HG02623 (cell line): ENCODE results near the gene OR5M8.

Experiments
- ATAC-seq: cut with Tn5 transposase; IDR thresholded peaks from one replicate; pipeline ENCODE4 v1.9.1; 2021; ENCODE audit warnings: moderate library complexity; ENCODE audit not compliant: unreplicated experiment

Gene OR5M8

DNA sequence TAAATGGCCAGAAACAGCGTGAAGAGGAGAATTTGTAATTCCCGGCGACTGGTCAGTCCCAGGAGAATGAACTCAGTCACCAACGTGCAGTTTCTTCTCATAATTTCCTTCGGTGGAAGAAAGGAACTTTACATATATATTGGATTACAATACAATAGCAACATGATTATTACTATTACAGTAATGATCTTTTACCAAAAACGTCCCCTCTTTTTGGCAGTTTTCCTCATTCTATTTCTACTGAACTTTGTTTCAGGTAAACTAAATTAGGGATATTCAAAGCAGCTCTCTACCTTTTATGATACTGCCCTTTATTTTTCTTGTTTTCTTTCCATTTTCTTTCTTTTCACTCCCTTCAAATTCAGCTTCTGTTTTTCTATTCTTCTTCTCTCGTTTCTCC lies at the start of gene OR5M8:
TSS of gene OR5M8 (minus strand) at position 101 of the 400 bp plus-strand sequence. CDS start at position 101, 0 bp downstream.
- no peak for ATAC-seq

DNA sequence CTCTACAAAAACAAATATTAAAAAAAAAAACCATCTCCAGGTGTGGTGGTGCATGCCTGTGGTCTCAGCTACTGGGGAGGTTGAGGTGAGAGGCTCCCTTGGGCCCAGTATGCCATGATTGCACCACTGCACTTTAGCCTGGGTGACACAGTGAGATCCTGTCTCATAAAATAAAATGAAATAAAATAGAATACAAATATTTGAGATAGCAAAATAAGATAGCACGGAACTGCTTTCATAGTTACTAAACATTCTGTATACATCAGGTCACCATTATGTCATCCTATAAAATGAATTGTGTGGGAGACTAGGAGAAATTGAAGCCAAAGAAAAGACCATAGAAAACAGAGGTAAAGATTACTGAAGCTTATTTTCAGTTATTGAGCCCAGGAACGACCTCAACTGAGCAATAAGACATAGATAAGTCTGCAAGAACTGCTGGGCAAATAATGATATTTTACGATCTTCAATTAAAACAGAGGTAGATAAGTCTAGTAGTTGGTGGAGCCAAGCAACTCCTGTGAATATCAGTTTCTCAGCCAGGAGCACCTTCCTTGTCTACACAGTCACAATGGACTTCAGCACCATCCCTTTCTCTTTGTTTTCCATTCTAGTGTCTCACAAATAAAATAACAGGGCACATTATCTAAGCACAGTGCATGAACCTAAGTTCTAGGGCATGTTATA lies 42.0 kb upstream of the OR5M8 start:
- ATAC-seq: no peak

DNA sequence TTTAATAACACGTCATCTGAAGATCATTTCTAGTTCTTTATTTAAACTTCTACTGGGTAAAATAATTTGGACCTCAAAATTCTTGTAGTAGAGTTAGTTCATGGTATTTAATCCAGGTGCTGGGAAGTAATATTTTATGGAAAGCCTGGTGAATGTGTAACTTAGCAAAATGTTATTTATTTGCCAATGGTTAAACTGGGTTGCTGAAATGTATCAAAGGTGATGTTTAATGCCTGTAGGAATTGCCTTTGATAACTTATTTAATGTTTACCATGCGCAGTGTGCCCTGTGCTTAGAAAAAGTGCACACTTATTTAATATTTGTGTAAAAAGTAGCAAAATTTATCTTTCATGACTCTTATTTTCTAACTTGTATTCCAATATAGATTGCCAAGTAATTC lies 40.7 kb upstream of the OR5M8 start:
- no peak for ATAC-seq

DNA sequence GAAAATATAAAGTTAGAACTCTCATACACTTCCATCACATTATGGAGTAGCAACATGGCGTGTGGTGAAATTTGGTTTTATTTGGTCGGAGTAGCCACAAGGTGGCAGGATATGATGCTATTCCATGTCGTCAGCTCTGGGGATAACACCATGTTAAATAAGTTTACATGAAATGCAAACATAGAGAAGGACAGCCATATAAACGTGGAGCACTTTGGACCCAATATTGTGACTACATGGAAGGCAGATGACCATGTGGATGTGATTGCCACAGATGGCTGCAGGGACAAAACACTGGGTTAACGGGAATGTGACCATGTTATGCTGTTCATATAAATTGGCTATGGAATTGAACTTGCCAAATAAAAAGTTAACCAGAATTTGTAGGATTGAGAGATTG lies 30.8 kb upstream of the OR5M8 start:
- ATAC-seq: no peak

DNA sequence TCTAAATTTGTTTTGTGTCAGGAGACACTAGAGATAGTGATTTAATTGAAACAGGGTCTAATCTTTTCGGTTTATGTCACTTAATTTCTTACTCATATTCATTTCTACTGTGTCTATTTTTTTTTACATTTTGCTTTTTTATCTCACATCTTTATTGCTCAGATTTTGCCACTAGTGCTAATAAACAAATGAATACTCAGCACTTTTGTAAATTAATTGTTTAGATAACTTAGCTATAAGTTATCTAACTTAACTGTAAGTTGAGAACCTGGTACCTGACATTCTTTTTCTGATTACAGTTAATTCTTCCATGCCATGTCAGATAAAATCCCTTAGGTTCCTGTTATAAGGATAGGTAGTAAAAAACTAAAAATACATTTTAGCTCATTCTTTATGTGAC lies 22.1 kb upstream of the OR5M8 start:
- ATAC-seq: no peak

DNA sequence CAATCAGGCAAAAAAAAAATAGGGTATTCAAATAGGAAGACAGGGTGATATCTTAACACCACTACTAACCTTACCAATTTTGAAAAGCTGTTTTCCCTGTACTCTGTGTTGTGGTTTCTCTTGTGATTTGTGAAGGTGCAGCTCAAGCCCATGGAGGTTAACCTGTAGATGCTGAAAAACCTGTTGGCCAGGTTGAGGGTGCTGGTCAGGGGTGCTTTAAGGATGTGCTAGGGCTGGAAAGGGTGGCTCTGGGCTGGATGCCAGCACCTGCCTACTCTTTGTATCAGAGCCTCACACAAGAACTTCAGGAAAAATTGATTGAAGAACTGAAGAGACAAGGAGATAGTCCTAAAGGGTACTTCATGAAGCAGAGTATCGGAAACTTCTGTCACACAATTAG lies 18.3 kb upstream of the OR5M8 start:
- no peak for ATAC-seq

DNA sequence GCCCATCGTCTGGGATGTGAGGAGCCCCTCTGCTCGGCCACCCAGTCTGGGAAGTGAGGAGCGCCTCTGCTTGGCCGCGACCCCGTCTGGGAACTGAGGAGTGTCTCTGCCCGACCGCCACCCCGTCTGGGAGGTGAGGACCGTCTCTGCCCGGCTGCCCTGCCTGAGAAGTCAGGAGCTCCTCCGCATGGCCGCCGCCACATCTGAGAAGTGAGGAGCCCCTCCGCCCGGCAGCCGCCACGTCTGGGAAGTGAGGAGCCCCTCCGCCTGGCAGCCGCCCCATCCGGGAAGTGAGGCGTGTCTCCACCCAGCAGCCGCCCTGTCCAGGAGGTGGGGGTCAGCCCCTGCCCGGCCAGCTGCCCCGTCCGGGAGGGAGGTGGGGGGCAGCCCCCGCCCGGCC lies 5.8 kb upstream of the OR5M8 start:
- ATAC-seq: no peak

DNA sequence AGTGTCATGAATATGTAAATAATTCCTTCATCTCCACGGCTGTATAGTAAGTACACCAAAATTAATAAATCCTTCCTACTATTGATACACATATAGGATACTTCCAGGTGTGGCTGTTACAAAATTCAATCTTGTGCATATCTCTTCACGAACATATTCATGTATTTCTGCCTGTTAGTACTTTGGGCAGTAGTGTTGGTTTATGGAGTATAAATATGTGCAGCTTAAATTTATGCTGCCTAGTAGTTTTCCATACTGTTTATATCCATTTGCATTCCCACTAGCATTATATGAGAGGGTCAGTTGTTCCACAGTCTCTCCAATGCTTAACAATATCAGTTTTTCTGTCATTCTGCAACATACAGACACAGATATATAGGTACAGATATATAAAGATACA lies 3.9 kb upstream of the OR5M8 start:
- ATAC-seq: no peak

DNA sequence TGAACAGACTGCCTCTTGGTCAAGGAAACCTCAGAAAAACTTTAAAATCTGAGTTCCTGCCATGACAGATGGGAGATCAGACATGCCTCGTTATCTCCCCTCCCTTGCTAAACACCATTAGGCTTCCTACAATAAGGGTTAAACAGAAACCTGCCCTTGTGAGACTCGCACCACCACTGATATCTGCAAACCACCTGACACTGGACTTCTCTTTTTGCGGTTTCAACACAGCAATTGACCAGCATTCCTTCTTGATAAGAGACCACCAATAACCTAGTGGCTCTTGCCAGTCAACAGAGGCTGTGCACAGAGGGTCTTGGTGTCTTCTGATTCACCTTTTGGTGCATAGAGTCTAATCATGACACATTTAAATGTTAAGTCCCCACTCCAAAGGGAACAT lies 4.4 kb downstream of the OR5M8 start:
- ATAC-seq: no peak

DNA sequence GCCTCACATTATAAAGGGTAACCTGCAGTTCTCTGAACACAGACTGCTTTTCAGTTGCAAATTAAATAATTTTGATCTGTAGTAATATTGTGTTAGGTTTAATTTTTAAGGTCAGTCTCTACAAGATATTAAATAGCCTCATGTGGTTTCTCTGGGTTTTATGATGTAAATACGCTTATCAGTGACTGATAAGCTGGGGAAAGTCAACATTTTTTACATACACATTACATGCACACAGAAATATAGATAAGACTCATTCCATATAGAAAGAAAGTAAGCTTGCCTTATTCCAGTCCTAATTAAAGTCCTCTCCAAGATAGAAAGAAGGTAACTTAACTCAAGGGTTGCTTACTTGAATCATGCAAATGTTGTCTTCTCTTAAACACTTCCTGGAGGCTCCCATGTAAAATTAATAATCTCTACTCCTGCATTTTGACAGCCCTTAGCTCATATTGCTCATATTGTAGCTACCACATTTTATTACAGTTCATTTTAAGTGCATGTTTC lies 16.4 kb downstream of the OR5M8 start:
- no peak for ATAC-seq

DNA sequence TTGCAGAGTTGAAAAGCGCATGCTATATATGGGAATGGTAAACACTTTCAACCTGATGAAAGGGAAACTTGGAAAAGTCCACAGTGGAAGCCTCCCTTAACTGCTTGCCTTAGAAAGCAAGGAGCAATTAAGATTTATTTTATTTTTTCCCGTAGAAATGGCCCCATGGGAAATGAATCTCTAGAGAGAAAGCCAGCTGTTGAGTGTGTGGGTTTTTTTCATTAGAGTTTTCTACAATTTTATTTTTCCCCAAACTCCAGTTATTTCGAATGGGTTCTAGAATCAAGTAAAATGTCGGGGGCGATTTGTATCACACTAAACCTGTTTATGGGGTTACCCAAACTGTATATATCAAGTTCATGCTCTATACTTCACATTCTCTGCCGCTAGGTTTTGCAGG lies 17.9 kb downstream of the OR5M8 start, which contains the start of gene OR5M3:
TSS of gene OR5M3 (minus strand) at position 101 of the 400 bp plus-strand sequence. CDS start 2,855 bp downstream, outside the sequence.
- no peak for ATAC-seq

DNA sequence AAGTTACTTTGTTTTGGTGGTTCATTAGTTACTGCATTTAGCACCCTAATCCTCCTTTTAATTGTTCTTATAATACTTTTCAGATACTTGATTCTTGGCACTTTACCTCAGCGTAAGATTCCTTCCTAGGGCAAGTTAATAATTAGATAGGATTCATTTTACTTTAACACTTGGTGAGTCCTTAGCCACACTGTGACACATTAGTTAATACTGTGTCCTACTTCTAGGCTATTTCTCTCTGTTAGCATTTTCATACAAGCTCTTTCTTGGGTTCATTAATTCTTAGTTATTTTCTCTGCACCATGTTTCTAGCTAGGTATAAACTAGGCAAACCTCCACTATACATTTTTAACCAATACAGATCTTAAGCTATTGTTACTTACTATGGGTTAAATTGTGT lies 34.1 kb downstream of the OR5M8 start:
- no peak for ATAC-seq

DNA sequence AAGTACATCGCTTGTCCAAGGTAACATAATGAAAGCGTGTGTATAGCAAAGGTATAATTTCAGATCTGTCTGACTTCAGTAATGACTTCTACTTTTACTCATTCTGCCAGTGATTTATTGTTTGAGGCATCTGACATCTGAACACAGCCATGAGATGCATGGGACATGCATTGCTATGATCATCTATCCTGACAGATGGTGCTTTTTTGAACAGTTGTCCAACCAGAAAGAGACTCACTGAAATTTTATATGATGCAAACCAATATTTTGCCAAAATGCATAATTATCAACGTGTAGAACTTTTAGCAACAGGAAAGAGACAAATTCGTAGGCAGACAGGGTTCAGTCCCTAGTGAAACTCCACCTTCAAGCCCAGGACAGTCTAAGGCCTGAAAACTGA lies 37.6 kb downstream of the OR5M8 start:
- no peak for ATAC-seq
